GM18861 (cell line): ENCODE measurements around the gene MYH7B.

ENCODE experiments used
- ATAC-seq: cut with Tn5 transposase; IDR thresholded peaks from one replicate; pipeline ENCODE4 v1.9.1; 2021; ENCODE audit not compliant: unreplicated experiment

The MYH7B gene

DNA sequence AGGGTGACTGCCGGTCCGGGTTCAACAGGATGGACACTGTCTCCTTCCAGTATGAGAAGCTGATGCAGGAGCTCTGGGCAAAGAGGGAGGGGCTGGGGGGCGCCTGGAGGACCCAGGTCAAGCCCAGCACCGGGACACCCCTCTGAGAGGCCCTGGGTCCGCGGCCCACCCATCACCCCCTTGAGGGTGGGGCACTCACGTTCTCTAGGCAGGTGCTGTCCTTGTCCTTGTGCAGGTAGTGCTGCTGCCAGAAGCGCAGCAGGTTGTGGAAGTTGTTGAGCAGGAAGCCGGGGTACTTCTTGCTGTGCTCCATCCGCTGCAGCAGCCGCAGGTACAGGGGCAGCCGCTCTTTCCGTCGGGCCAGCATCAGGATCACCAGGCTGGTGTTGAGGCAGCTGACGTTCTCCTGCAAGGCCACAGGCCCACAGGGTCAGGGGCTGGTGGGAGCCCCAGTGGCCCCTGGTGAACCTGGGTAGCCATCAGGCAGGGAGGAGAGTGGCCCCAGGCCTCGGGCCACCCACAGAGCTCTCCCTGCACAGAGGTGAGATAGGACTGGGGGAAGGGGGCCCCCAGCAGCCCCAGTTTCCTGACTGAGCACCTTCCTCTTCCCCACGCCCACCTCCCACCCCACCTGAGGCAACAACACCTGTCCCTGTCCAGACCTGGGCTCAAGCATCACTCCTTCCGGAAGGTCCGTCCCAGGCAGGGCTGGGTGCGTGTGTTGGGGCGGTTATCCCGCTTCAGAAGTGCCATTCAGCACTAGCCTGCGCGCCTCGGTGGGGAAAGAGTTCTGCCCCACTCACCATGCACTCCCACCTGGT, 47.8 kb downstream of the MYH7B start:
- ATAC-seq, result no peak

DNA sequence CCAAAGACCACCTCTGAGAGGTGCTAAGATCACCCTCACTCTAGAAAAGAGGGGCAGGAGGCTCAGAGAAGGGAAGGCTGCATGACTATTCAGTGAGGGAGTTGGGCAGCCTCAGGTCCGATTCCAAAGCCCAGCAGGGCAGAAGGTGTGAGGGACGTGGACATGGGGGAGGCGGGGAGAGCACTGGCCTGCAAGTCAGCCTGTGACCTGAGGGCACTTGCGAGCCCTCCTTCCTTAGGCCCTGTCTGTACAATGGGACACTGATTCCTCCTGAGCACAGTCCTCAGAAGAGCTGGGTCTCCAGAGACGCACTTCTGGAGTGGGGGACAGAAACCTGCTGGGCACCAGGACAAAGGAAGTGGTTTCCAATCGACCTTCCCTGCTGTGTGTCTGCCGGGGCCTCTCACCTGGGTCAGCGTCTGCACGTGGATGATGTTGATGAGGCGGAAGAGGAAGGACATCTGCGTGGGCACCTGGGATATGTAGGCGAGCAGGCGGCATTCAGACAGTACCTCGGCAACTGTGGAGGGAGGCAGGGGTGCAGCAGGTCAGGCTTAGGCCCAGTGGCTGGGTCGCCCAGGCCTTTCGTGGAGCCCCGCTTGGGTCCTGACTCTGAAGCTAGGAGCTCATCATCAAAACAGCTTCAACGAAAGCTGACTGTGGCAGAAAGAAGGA, 48.5 kb downstream of the MYH7B start:
- ATAC-seq, result no peak

DNA sequence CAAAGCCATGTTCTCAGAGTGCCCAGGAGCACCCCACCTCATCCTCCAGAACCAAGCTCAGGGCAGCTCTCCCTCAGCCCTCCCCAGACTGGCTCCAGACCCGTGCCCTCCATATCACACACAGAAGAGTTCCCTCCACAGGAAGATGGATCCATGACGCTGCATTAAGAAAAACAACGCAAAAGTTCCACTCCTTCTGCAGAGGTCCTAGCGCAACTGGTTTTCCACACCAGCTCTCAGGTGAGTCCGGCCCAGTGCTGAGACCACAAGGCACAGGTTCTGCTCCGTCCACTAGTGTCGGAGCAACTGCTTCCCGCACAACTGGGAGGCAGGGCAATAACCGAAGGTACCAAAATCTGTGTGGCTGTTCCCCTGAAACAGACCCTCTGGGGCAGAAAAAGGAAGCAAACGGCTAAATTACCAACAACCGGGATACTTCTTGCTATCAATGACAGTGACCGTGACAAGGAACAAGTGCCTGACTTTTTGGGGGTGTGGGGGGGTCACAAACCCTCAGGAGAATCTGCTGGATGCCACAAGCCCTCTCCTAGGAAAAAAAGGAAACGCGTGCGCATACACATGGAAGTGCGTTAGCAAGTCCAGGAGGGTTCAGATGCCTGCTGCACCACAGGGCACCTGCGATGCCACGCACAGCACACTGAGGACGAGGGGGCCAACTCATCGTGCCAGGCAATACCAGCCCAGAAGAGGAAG, 49.2 kb downstream of the MYH7B start:
- ATAC-seq, result no peak
